Keratinocyte (primary cell): Measurements from ENCODE around the gene TEKTIP1.

Experiments
- CTCF ChIP-seq, 3 experiments: IDR thresholded peaks in 1 of 3; conservative IDR thresholded peaks in 1 of 3; optimal IDR thresholded peaks in 1 of 3; 2 replicates in 2 of 3; 3 replicates in 1 of 3; pipeline versions ENCODE3 to v1.5.1; 2011; ENCODE audit warnings: low read length in 3 of 3, mild to moderate bottlenecking in 3 of 3, moderate library complexity in 2 of 3, control low read depth in 1 of 3, inconsistent platforms in 1 of 3; ENCODE audit not compliant: insufficient read depth in 2 of 3; ENCODE audit errors: extremely low read depth in 1 of 3
- EZH2 ChIP-seq: IDR thresholded peaks from one replicate; pipeline ENCODE4 v1.6.1; 2012; ENCODE audit warnings: inconsistent platforms, mild to moderate bottlenecking, low read length, moderate library complexity

DNA sequence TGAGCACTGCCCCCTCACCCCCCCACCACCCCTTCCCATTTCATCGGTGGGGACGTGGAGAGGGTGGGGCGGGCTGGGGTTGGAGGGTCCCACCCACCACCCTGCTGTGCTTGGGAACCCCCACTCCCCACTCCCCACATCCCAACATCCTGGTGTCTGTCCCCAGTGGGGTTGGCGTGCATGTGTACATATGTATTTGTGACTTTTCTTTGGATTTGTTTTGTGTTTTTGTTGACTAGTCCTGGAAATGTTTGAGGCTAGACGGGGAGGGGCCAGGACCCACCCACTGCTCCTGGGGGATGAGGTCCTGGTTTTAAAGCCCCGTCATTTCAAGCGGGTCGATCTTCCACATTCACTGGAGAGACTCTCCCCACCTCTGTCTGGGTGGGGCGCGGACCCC is 3.0 kb upstream of the TEKTIP1 start:
- TF ChIP-seq CTCF (optimal IDR thresholded peaks at IDR 0.05 in 1 of 3, IDR thresholded peaks at IDR 0.05 in 1 of 3, conservative IDR thresholded peaks at IDR 0.05 in 1 of 3; ENCODE audit: extremely low read depth in 1 of 3, insufficient read depth in 2 of 3, low read length in 3 of 3) (no peak), EZH2 (no peak)
